Measurements from ENCODE around the gene SHANK2. TPM values are rescaled to one million over a fixed set of nuclear protein-coding genes. Genes with fewer than 3 reads are reported as not detected.

Gene SHANK2
- total RNA-seq, 6 donors from 2014 or later = 43.6 to 277 (median 75.5) TPM

GRCh38 chr11:71265559-71266092, 13.2 kb upstream of the SHANK2 start:
- no peak overlapping the region for H3K27ac ChIP-seq
- ATAC-seq (ENCODE audit: low FRiP score in 2 of 2) (no peak), DNase-seq (peak in 1 of 2 donors; percentile 26)
- 81 to 90% methylated on average over 18 of the region's 18 CpGs for WGBS, 2 donors
- TF ChIP-seq POLR2AphosphoS5 (IDR thresholded peaks at IDR 0.05) = no peak
- TF ChIP-seq EP300 (IDR thresholded peaks at IDR 0.05) = no peak
- TF ChIP-seq CTCF (IDR thresholded peaks at IDR 0.05) = no peak
- TF ChIP-seq POLR2A (IDR thresholded peaks at IDR 0.05) = no peak
- H3K36me3 ChIP-seq = no peaks in the 10 kb centered on the region
- H3K4me3 ChIP-seq = no peak overlapping the region
- no peaks in the 10 kb centered on the region for H3K27me3 ChIP-seq
- H3K9me3 ChIP-seq = no peaks in the 10 kb centered on the region
- no peaks in the 10 kb centered on the region for H3K4me1 ChIP-seq

- TF ChIP-seq EP300 (IDR thresholded peaks at IDR 0.05) = no peak
- no peak for TF ChIP-seq POLR2AphosphoS5 (IDR thresholded peaks at IDR 0.05)
- no peak for TF ChIP-seq CTCF (IDR thresholded peaks at IDR 0.05)
- TF ChIP-seq POLR2A (IDR thresholded peaks at IDR 0.05) = no peak
- Histone ChIP-seq H3K4me3 (no peak overlapping the region), H3K36me3 (no peaks in the 10 kb centered on the region), H3K9me3 (no peaks in the 10 kb centered on the region), H3K27ac (no peak overlapping the region), H3K4me1 (no peaks in the 10 kb centered on the region), H3K27me3 (no peaks in the 10 kb centered on the region)
- no peak for DNase-seq
- no peak for ATAC-seq (ENCODE audit: low FRiP score in 2 of 2)
- 54 to 62% methylated on average over 4 of the region's 4 CpGs for WGBS, 2 donors
These were observed 11.0 kb upstream of the SHANK2 start for GRCh38 chr11:71263386-71263785.

- Histone ChIP-seq H3K9me3 (no peaks in the 10 kb centered on the region), H3K36me3 (no peaks in the 10 kb centered on the region), H3K4me1 (peaks cover 14 to 34% (median 27%) of the 10 kb centered on the region in 4 donors), H3K4me3 (no peak overlapping the region), H3K27ac (peak overlapping the region in 1 of 4 donors; percentile 3), H3K27me3 (peaks cover 0 to 23% (median 11%) of the 10 kb centered on the region in 4 donors)
- TF ChIP-seq POLR2AphosphoS5 (IDR thresholded peaks at IDR 0.05) = no peak
- WGBS, 2 donors = 48 to 51% methylated on average over 9 to 11 of the region's 11 CpGs
- ATAC-seq (ENCODE audit: low FRiP score in 2 of 2) (no peak), DNase-seq (peak in 1 of 2 donors; percentile 3)
These were observed 3.6 kb upstream of the SHANK2 start for GRCh38 chr11:71255800-71256479.

DNA sequence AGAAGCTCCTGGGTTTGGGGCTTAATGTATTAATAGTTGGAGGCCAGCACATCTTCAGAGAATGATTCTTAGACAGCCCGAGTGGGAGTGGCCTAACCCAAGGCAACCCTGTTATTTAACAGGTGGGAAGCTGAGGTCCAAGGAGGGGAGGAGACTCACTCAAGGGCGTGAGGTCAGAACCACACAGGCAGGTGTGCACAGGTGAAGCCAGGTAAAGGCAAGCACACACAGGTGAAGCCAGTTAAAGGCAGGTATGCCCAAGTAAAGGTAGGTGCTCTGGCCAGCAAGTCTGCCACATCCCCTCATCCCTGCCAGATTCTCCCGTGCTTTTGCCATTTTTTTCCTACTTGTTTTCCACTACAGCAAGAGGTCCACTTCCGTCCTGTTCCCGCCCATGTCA, 2.9 kb upstream of the SHANK2 start:
- DNase-seq (peak in 1 of 2 donors; percentile 91), ATAC-seq (ENCODE audit: low FRiP score in 2 of 2) (peak in 1 of 2 donors; percentile 74)
- H3K4me1 ChIP-seq = peaks cover 14 to 40% (median 31%) of the 10 kb centered on the region in 4 donors

GRCh38 chr11:71253794-71254193, 1.4 kb upstream of the SHANK2 start:
- no peaks in the 10 kb centered on the region for H3K36me3 ChIP-seq
- WGBS, 2 donors = 21 to 39% methylated on average over 5 of the region's 5 CpGs
- peak overlapping the region in 3 of 4 donors; percentile 5 to 87 (median 77) for H3K27ac ChIP-seq
- H3K4me1 ChIP-seq = peaks cover 14 to 43% (median 32%) of the 10 kb centered on the region in 4 donors
- peak in 1 of 2 donors; percentile 10 for DNase-seq
- no peaks in the 10 kb centered on the region for H3K9me3 ChIP-seq
- no peak overlapping the region for H3K4me3 ChIP-seq
- TF ChIP-seq CTCF (IDR thresholded peaks at IDR 0.05) (no peak), POLR2AphosphoS5 (IDR thresholded peaks at IDR 0.05) (no peak), POLR2A (IDR thresholded peaks at IDR 0.05) (no peak), EP300 (IDR thresholded peaks at IDR 0.05) (no peak)
- H3K27me3 ChIP-seq = peaks cover 0 to 25% (median 11%) of the 10 kb centered on the region in 4 donors
- no peak for ATAC-seq (ENCODE audit: low FRiP score in 2 of 2)

More for the DNA sequence above, 2.9 kb upstream of the SHANK2 start:
- no peaks in the 10 kb centered on the region for H3K36me3 ChIP-seq
- peak overlapping the region in 1 of 4 donors; percentile 3 for H3K27ac ChIP-seq
- H3K9me3 ChIP-seq = no peaks in the 10 kb centered on the region
- peaks cover 0 to 25% (median 11%) of the 10 kb centered on the region in 4 donors for H3K27me3 ChIP-seq
- peak in 1 of 2 donors; percentile 65 for TF ChIP-seq POLR2AphosphoS5 (IDR thresholded peaks at IDR 0.05)
- no peak for TF ChIP-seq EP300 (IDR thresholded peaks at IDR 0.05)
- peak in 2 of 4 donors; percentile 48 to 49 for TF ChIP-seq POLR2A (IDR thresholded peaks at IDR 0.05)
- no peak overlapping the region for H3K4me3 ChIP-seq
- 52 to 62% methylated on average over 5 of the region's 5 CpGs for WGBS, 2 donors

Measured in upper lobe of left lung (tissue), 6 donors.